Effector memory CD8-positive, alpha-beta T cell (primary cell): ENCODE measurements around the gene ANKRD16.

Experiments used
- ATAC-seq: fragments of 150-1000 bp; cut with Tn5 transposase; replicated peaks from 2 replicates; pipeline ENCODE4 v1.10.0; 2021; ENCODE audit warnings: mild to moderate bottlenecking, moderate library complexity
- DNase-seq, 3 experiments: peaks; one replicate each; pipeline ENCODE4 v3.0.0; 2021
- H3K27ac Mint-ChIP-seq, 2 donors: one replicate each; pipeline ENCODE4 v1.8.0; 2022; ENCODE audit warnings: mild to moderate bottlenecking in 2 of 2, mixed read lengths in 2 of 2, moderate library complexity in 2 of 2
- H3K27me3 Mint-ChIP-seq, 2 donors: one replicate each; pipeline ENCODE4 v1.8.0; 2022; ENCODE audit warnings: mixed read lengths in 2 of 2
- H3K36me3 Mint-ChIP-seq: one replicate; pipeline ENCODE4 v1.8.0; 2022; ENCODE audit warnings: mild to moderate bottlenecking, moderate library complexity, mixed read lengths; ENCODE audit not compliant: insufficient read depth
- H3K4me1 Mint-ChIP-seq, 2 donors: one replicate each; pipeline ENCODE4 v1.8.0; 2022; ENCODE audit warnings: low read depth in 2 of 2, mixed read lengths in 2 of 2
- H3K4me3 Mint-ChIP-seq, 2 donors: one replicate each; pipeline ENCODE4 v1.8.0; 2022; ENCODE audit warnings: mild to moderate bottlenecking in 2 of 2, mixed read lengths in 2 of 2, moderate library complexity in 2 of 2
- H3K9me3 Mint-ChIP-seq, 2 donors: one replicate each; pipeline ENCODE4 v1.8.0; 2022; ENCODE audit warnings: mixed read lengths in 2 of 2

Gene ANKRD16

DNA sequence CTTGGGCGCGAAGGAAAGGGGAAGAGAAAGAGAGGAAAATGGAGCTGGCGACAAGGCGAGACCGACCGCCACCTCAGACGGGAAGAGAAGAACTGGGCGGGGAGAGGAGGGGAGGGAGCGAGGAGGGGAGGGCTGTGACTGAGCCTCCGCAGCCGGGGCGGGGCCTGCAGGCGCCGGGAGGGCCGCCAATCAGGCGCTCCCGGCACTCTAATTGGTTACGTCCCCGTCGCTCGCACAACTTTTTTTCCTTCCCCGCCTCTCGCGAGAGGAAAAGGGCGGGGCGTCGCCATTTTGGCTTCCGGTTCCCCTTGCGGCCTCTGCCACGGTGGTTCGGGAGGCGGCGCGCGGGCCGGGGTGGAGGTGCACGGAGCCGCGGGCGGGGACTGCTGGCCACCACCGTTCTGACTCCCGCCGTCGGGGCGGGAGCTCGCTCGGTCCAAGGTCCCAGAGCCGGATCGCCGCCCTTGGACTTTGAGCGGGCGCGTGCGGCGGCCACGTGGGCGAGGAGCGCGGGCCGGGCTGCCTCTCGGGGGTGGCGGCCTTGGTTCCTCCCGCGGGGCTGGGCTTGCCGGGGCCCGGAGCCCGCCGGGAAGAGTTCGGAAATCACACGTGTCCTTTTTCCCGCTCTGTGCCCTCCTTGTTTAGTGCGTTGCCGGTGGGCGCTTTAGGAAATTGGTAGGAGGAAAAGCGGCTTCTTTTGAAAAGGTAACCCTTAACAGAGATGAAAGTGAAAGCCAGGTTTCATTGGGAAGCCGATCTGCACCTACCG, 76.2 kb downstream of the ANKRD16 start, which contains the start of gene GDI2:
Gene GDI2, minus strand, starts transcription at position 94 of the 769 bp plus-strand sequence. CDS start 176 bp downstream, outside the sequence.
- ATAC-seq (peak; percentile 90), DNase-seq (peak; percentile 95 to 98 (median 97))
- peaks cover 14% of the 10 kb centered on the region for H3K36me3 Mint-ChIP-seq
- no peaks in the 10 kb centered on the region for H3K27me3 Mint-ChIP-seq
- H3K4me3 Mint-ChIP-seq = peak within 1 kb of the TSS; percentile 88 to 92
- H3K9me3 Mint-ChIP-seq = no peaks in the 10 kb centered on the region
- peak within 1 kb of the TSS; percentile 69 to 92 for H3K27ac Mint-ChIP-seq
- peaks cover 29 to 48% of the 10 kb centered on the region in 2 donors for H3K4me1 Mint-ChIP-seq

DNA sequence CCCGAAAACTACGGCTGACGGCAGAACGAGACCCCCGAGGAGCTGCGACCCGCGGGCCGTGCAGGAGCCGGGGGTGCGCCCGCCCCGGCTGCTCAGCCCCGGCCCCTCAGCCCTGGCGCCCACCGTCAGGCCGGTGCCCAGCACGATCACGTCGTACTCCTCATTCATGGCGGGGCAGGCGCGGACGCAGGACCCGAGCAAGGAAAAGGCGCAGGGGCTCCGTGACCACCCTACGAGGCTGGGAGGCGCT, 76.7 kb downstream of the ANKRD16 start:
- Mint-ChIP-seq H3K36me3 (peaks cover 17% of the 10 kb centered on the region), H3K27ac (peak overlapping the region; percentile 69 to 92), H3K9me3 (no peaks in the 10 kb centered on the region), H3K4me3 (peak overlapping the region; percentile 88 to 92), H3K27me3 (no peaks in the 10 kb centered on the region), H3K4me1 (peaks cover 33 to 52% of the 10 kb centered on the region in 2 donors)
- DNase-seq (no peak), ATAC-seq (peak; percentile 21)

DNA sequence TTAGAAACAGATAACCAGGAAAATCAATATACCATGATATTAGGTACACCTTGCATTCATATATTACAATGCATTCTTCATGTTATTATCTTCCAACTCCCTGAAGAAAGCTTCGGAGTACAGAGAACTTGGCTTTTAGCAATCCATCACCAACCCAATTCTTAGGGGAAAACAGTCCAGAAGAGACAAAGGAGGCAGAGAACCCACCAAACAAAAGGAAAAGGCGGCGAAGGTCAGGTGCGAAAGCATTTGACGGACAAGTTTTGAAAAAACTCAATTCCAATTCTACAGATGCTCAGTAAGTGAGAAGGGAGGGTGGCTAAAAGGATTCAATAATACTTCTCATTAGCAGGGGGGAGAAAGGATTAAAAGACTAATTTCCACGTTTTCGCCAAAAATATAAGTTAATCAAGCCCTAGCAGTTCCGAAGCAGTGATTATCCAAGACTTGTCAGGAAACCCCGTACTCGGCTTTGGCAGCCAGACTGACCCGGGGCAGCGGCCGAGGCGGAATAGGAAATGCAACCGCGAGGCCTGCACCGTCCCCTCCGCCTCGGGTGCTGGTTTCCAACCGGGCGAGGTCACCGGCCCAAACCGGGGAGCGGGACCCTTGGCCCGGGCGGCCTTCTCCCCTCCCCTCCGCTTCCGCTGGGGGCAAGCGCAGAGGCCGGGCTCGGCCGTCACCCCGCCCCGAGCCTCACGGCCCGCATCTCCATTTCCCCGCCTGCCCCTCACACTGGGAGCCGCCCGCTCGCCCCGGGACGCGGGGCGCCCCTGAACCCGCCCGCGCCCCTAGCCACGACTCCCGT, 77.2 kb downstream of the ANKRD16 start:
- Mint-ChIP-seq H3K36me3 (peaks cover 19% of the 10 kb centered on the region), H3K27ac (peak overlapping the region; percentile 69 to 92), H3K9me3 (no peaks in the 10 kb centered on the region), H3K4me1 (peaks cover 37 to 57% of the 10 kb centered on the region in 2 donors), H3K27me3 (no peaks in the 10 kb centered on the region), H3K4me3 (peak overlapping the region; percentile 88 to 92)
- ATAC-seq = peak; percentile 21
- DNase-seq = peak in 1 of 3 experiments; percentile 23
